Gastrocnemius medialis (tissue), 4 donors: Measurements from ENCODE around the gene HIP1R. TPM values are rescaled to one million over a fixed set of nuclear protein-coding genes. Genes with fewer than 3 reads are reported as not detected.

Experiments used
- ATAC-seq, 2 donors: fragments of 150-250 bp; one replicate each; pipeline ENCODE4 v1.9.1; 2016
- DNase-seq, 2 donors: peaks; one replicate each; pipeline ENCODE4 v3.0.0-alpha.2; 2019
- H3K27ac ChIP-seq, 4 donors: fragments of 200-600 bp; sonication (generic); 1 replicate in 1 of 4; 2 replicates in 3 of 4; pipeline ENCODE4 v1.5.1; 2016 to 2018; ENCODE audit warnings: mild to moderate bottlenecking in 2 of 4, moderate library complexity in 1 of 4
- H3K27me3 ChIP-seq, 3 donors: fragments of 200-600 bp; sonication (generic) in 2 of 3; 1 replicate in 1 of 3; 2 replicates in 2 of 3; pipeline versions ENCODE4 v1.5.1 to v1.6.0; 2016 to 2019; ENCODE audit warnings: mild to moderate bottlenecking in 1 of 3, moderate library complexity in 1 of 3
- H3K36me3 ChIP-seq, 2 donors: fragments of 200-600 bp; sonication (generic) in 1 of 2; one replicate each; pipeline ENCODE4 v1.5.1; 2017 to 2018
- H3K4me1 ChIP-seq, 2 donors: fragments of 200-600 bp; sonication (generic) in 1 of 2; one replicate each; pipeline ENCODE4 v1.5.1; 2016 to 2017; ENCODE audit warnings: mild to moderate bottlenecking in 2 of 2
- H3K4me3 ChIP-seq, 4 donors: fragments of 200-600 bp; sonication (generic) in 3 of 4; 1 replicate in 1 of 4; 2 replicates in 3 of 4; pipeline ENCODE4 v1.5.1; 2016 to 2019; ENCODE audit warnings: mild to moderate bottlenecking in 2 of 4
- H3K9me3 ChIP-seq, 3 donors: fragments of 200-600 bp; sonication (generic) in 2 of 3; 1 replicate in 1 of 3; 2 replicates in 2 of 3; pipeline ENCODE4 v1.5.1; 2016 to 2019
- CTCF ChIP-seq, 5 experiments: fragments of 450-650 bp in 3 of 5; fragments of 200-600 bp in 2 of 5; sonication (generic) in 2 of 5; IDR thresholded peaks in 4 of 5; conservative IDR thresholded peaks in 1 of 5; 1 replicate in 4 of 5; 2 replicates in 1 of 5; pipeline ENCODE4 v1.5.1; 2016 to 2019; ENCODE audit warnings: antibody characterized with exemption in 5 of 5, mild to moderate bottlenecking in 3 of 5, moderate library complexity in 3 of 5
- POLR2A ChIP-seq, 2 donors: fragments of 450-650 bp; IDR thresholded peaks; one replicate each; pipeline ENCODE4 v1.6.1; 2017; ENCODE audit warnings: antibody characterized with exemption in 2 of 2, mild to moderate bottlenecking in 2 of 2, moderate library complexity in 2 of 2
- in situ Hi-C, 4 donors: fragments of 200-750 bp; cut with MboI; loops; one replicate each; pipeline versions ENCODE4 v1.15.0 to v1.8.0; 2017; ENCODE audit warnings: low sequenced_read_pairs in 4 of 4
- intact Hi-C: fragments of 100-400 bp; cut with DNase I; formaldehyde crosslinking; loops from one replicate; pipeline ENCODE4 v1.15.1; 2023; ENCODE audit warnings: low total_unique reads
- total RNA-seq, 4 donors: library from RNA; depleted of rRNA; stranded (reverse); fragments of >200 nt; gene quantifications; one replicate each; pipeline versions ENCODE4 v1.1.0 to v1.2.3, GENCODE V29; 2016

The HIP1R gene
- total RNA-seq, 4 donors from 2014 or later = 9.3 to 14.8 (median 14.5) TPM

- no peaks in the 10 kb centered on the region for H3K9me3 ChIP-seq
- H3K4me1 ChIP-seq = peaks cover 59 to 67% of the 10 kb centered on the region in 2 donors
- no peak for ATAC-seq
- TF ChIP-seq POLR2A (IDR thresholded peaks at IDR 0.05) (no peak), CTCF (IDR thresholded peaks at IDR 0.05 in 4 of 5, conservative IDR thresholded peaks at IDR 0.05 in 1 of 5) (no peak)
- peak overlapping the region in 2 of 4 donors; percentile 63 to 80 for H3K27ac ChIP-seq
- intact Hi-C loops = no loop called here
- H3K36me3 ChIP-seq = no peaks in the 10 kb centered on the region
- in situ Hi-C loops = no loop called here
- H3K27me3 ChIP-seq = no peaks in the 10 kb centered on the region
- DNase-seq = no peak
- H3K4me3 ChIP-seq = no peak overlapping the region
These were observed 45.4 kb downstream of the HIP1R start for GRCh38 chr12:122880668-122881067.

GRCh38 chr12:122882908-122883558, 47.8 kb downstream of the HIP1R start:
- H3K27me3 ChIP-seq = no peaks in the 10 kb centered on the region
- ATAC-seq (no peak), DNase-seq (no peak)
- H3K27ac ChIP-seq = peak overlapping the region in 2 of 4 donors; percentile 17 to 27
- H3K9me3 ChIP-seq = no peaks in the 10 kb centered on the region
- H3K4me3 ChIP-seq = no peak overlapping the region
- H3K36me3 ChIP-seq = no peaks in the 10 kb centered on the region
- TF ChIP-seq POLR2A (IDR thresholded peaks at IDR 0.05) (no peak), CTCF (IDR thresholded peaks at IDR 0.05 in 4 of 5, conservative IDR thresholded peaks at IDR 0.05 in 1 of 5) (no peak)
- H3K4me1 ChIP-seq = peaks cover 47 to 55% of the 10 kb centered on the region in 2 donors
- intact Hi-C loops = no loop called here
- in situ Hi-C loops = no loop called here

GRCh38 chr12:122884091-122884826, 49.0 kb downstream of the HIP1R start:
- Histone ChIP-seq H3K4me3 (no peak overlapping the region), H3K27me3 (no peaks in the 10 kb centered on the region), H3K4me1 (peaks cover 49 to 60% of the 10 kb centered on the region in 2 donors), H3K27ac (peak overlapping the region in 3 of 4 donors; percentile 3 to 44 (median 9)), H3K36me3 (no peaks in the 10 kb centered on the region), H3K9me3 (no peaks in the 10 kb centered on the region)
- TF ChIP-seq CTCF (IDR thresholded peaks at IDR 0.05 in 4 of 5, conservative IDR thresholded peaks at IDR 0.05 in 1 of 5) (no peak), POLR2A (IDR thresholded peaks at IDR 0.05) (no peak)
- intact Hi-C loops (no loop called here), in situ Hi-C loops (no loop called here)
- DNase-seq (no peak), ATAC-seq (no peak)

- intact Hi-C loops (no loop called here), in situ Hi-C loops (no loop called here)
- Histone ChIP-seq H3K27me3 (no peaks in the 10 kb centered on the region), H3K9me3 (no peaks in the 10 kb centered on the region), H3K4me3 (no peak overlapping the region), H3K36me3 (no peaks in the 10 kb centered on the region), H3K4me1 (peaks cover 47 to 56% of the 10 kb centered on the region in 2 donors), H3K27ac (no peak overlapping the region)
- TF ChIP-seq POLR2A (IDR thresholded peaks at IDR 0.05) (no peak), CTCF (IDR thresholded peaks at IDR 0.05 in 4 of 5, conservative IDR thresholded peaks at IDR 0.05 in 1 of 5) (no peak)
- DNase-seq = no peak
- no peak for ATAC-seq
These were observed 49.6 kb downstream of the HIP1R start for GRCh38 chr12:122884860-122885259.
